Smooth muscle cell (in vitro differentiated cells): Measurements from ENCODE around the gene MYO9B. TPM values are rescaled to one million over a fixed set of nuclear protein-coding genes. Genes with fewer than 3 reads are reported as not detected.

Experiments
- DNase-seq: peaks from one replicate; lab custom pipeline; 2025; ENCODE audit not compliant: unreplicated experiment; lab: John Stamatoyannopoulos, UW
- H2AFZ ChIP-seq: fragments of 200-600 bp; sonication (generic); 2 replicates; pipeline ENCODE4 v1.6.0; 2016; ENCODE audit warnings: antibody characterized with exemption, low read depth, mild to moderate bottlenecking
- H3F3A ChIP-seq: fragments of 200-600 bp; sonication (generic); 2 replicates; pipeline ENCODE4 v1.6.0; 2017; ENCODE audit warnings: antibody characterized with exemption, low read depth
- H3K27ac ChIP-seq: fragments of 200-600 bp; sonication (generic); 2 replicates; pipeline ENCODE4 v1.5.1; 2016; ENCODE audit warnings: low read depth, mild to moderate bottlenecking
- H3K27me3 ChIP-seq: fragments of 200-600 bp; sonication (generic); 2 replicates; pipeline ENCODE4 v1.6.1; 2016; ENCODE audit warnings: low read depth, mild to moderate bottlenecking
- H3K36me3 ChIP-seq: fragments of 200-600 bp; sonication (generic); 2 replicates; pipeline ENCODE4 v1.5.1; 2016; ENCODE audit warnings: low read depth
- H3K4me1 ChIP-seq: fragments of 200-600 bp; sonication (generic); 2 replicates; pipeline ENCODE4 v1.5.1; 2016; ENCODE audit warnings: low read depth
- H3K4me2 ChIP-seq: fragments of 200-600 bp; sonication (generic); 2 replicates; pipeline ENCODE4 v1.6.0; 2016; ENCODE audit warnings: mild to moderate bottlenecking
- H3K4me3 ChIP-seq: fragments of 200-600 bp; sonication (generic); 2 replicates; pipeline ENCODE4 v1.5.1; 2016; ENCODE audit warnings: mild to moderate bottlenecking
- H3K79me2 ChIP-seq: fragments of 200-600 bp; sonication (generic); 2 replicates; pipeline ENCODE4 v1.6.0; 2016; ENCODE audit warnings: low read depth, mild to moderate bottlenecking
- H3K9ac ChIP-seq: fragments of 200-600 bp; sonication (generic); 2 replicates; pipeline ENCODE4 v1.6.0; 2016; ENCODE audit warnings: low read depth
- H3K9me3 ChIP-seq: fragments of 200-600 bp; sonication (generic); replicated peaks from 2 replicates; pipeline ENCODE4 v1.5.1; 2016; ENCODE audit warnings: low read depth
- H4K20me1 ChIP-seq: fragments of 200-600 bp; sonication (generic); 2 replicates; pipeline ENCODE4 v1.6.0; 2016; ENCODE audit warnings: low read depth
- CTCF ChIP-seq: fragments of 200-600 bp; sonication (generic); IDR thresholded peaks from 2 replicates; pipeline ENCODE4 v1.5.1; 2017; ENCODE audit warnings: borderline replicate concordance, mild to moderate bottlenecking, antibody characterized with exemption; ENCODE audit not compliant: insufficient read depth, poor library complexity, severe bottlenecking
- WGBS: methylation state at CpG from one replicate; pipeline ENCODE4 v1.1.7; 2016; ENCODE audit warnings: low lambda C conversion rate; 5-methylcytosine and 5-hydroxymethylcytosine counted together
- polyA plus RNA-seq: library from polyadenylated mRNA; unstranded; fragments of >200 nt; fragmentation: Nextera tagmentation; extraction: Ambion mirVana; gene quantifications from 2 replicates; pipeline ENCODE4 v1.2.1, GENCODE V29; 2016
- total RNA-seq: library from RNA; depleted of rRNA; stranded (reverse); fragments of >200 nt; gene quantifications from 2 replicates; pipeline ENCODE4 v1.2.3, GENCODE V29; 2014

MYO9B gene
- total and polyA plus RNA-seq, 2 experiments from 2014 or later = 44.6 to 46.6 TPM

GRCh38 chr19:17145546-17146497 lies 70.2 kb downstream of the MYO9B start:
- no peaks in the 10 kb centered on the region for H3F3A ChIP-seq
- no peaks in the 10 kb centered on the region for H3K36me3 ChIP-seq
- H3K27ac ChIP-seq = peak overlapping the region; percentile 61
- no peak overlapping the region for H3K9ac ChIP-seq
- WGBS = 81% methylated on average over 7 of the region's 7 CpGs
- H4K20me1 ChIP-seq = peaks cover 29% of the 10 kb centered on the region
- H2AFZ ChIP-seq = no peak overlapping the region
- peaks cover 28% of the 10 kb centered on the region for H3K79me2 ChIP-seq
- no peak overlapping the region for H3K4me3 ChIP-seq
- no peak for TF ChIP-seq CTCF
- no peaks in the 10 kb centered on the region for H3K27me3 ChIP-seq
- no peak for DNase-seq
- no peak overlapping the region for H3K4me2 ChIP-seq
- no peaks in the 10 kb centered on the region for H3K9me3 ChIP-seq
- H3K4me1 ChIP-seq = no peaks in the 10 kb centered on the region

GRCh38 chr19:17148130-17148529 lies 72.6 kb downstream of the MYO9B start:
- Histone ChIP-seq H4K20me1 (peaks cover 29% of the 10 kb centered on the region), H3K9ac (no peak overlapping the region), H3K36me3 (no peaks in the 10 kb centered on the region), H3K79me2 (peaks cover 10% of the 10 kb centered on the region), H2AFZ (no peak overlapping the region), H3K4me3 (no peak overlapping the region), H3F3A (no peaks in the 10 kb centered on the region), H3K4me2 (no peak overlapping the region), H3K9me3 (no peaks in the 10 kb centered on the region), H3K27ac (no peak overlapping the region), H3K4me1 (no peaks in the 10 kb centered on the region), H3K27me3 (no peaks in the 10 kb centered on the region)
- no peak for TF ChIP-seq CTCF
- WGBS = 91% methylated on average over 5 of the region's 5 CpGs
- DNase-seq = no peak

- H3K4me1 ChIP-seq = no peaks in the 10 kb centered on the region
- no peaks in the 10 kb centered on the region for H3F3A ChIP-seq
- WGBS = 83% methylated on average over 13 of the region's 13 CpGs
- H3K4me3 ChIP-seq = no peak overlapping the region
- no peak overlapping the region for H2AFZ ChIP-seq
- H3K79me2 ChIP-seq = peaks cover 10% of the 10 kb centered on the region
- no peaks in the 10 kb centered on the region for H3K9me3 ChIP-seq
- H3K27ac ChIP-seq = no peak overlapping the region
- H4K20me1 ChIP-seq = peaks cover 29% of the 10 kb centered on the region
- no peaks in the 10 kb centered on the region for H3K36me3 ChIP-seq
- H3K4me2 ChIP-seq = no peak overlapping the region
- no peak for DNase-seq
- no peak for TF ChIP-seq CTCF
- no peaks in the 10 kb centered on the region for H3K27me3 ChIP-seq
- H3K9ac ChIP-seq = no peak overlapping the region
Measured at GRCh38 chr19:17149393-17150135, 74.0 kb downstream of the MYO9B start.
